ENCODE data around the gene MRPL4. TPM values are rescaled to one million over a fixed set of nuclear protein-coding genes. Genes with fewer than 3 reads are reported as not detected.

Gene MRPL4
- total and polyA plus RNA-seq, 10 of the 15 experiments (the other 5 are each of a cell fraction or from before 2014, with no cell fraction given) = 0.79 to 221 (median 112) TPM

GRCh38 chr19:10305139-10305806 is 53.3 kb downstream of the MRPL4 start (continued):
- TF ChIP-seq ZNF687 (IDR thresholded peaks at IDR 0.05) (no peak), RCOR1 (conservative IDR thresholded peaks at IDR 0.05; ENCODE audit: low read depth, low read length) (no peak), USF2 (IDR thresholded peaks at IDR 0.05; ENCODE audit: borderline replicate concordance, low read depth, low read length) (no peak), ASH2L (IDR thresholded peaks at IDR 0.05; ENCODE audit: borderline replicate concordance, low read depth) (no peak), TCF7 (IDR thresholded peaks at IDR 0.05; ENCODE audit: borderline replicate concordance) (no peak), CHD2 (IDR thresholded peaks at IDR 0.05; ENCODE audit: borderline replicate concordance, low read depth, low read length) (no peak), HDAC6 (IDR thresholded peaks at IDR 0.05; ENCODE audit: unreplicated experiment) (no peak), ELK1 (IDR thresholded peaks at IDR 0.05; ENCODE audit: low read depth, low read length) (no peak), IKZF2 (IDR thresholded peaks at IDR 0.05) (no peak)
- TF ChIP-seq, protein P1, sequence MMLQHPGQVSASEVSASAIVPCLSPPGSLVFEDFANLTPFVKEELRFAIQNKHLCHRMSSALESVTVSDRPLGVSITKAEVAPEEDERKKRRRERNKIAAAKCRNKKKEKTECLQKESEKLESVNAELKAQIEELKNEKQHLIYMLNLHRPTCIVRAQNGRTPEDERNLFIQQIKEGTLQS (IDR thresholded peaks at IDR 0.05; ENCODE audit: borderline replicate concordance, extremely low read depth, low read depth, low read length) = no peak
- TF ChIP-seq, protein P2, sequence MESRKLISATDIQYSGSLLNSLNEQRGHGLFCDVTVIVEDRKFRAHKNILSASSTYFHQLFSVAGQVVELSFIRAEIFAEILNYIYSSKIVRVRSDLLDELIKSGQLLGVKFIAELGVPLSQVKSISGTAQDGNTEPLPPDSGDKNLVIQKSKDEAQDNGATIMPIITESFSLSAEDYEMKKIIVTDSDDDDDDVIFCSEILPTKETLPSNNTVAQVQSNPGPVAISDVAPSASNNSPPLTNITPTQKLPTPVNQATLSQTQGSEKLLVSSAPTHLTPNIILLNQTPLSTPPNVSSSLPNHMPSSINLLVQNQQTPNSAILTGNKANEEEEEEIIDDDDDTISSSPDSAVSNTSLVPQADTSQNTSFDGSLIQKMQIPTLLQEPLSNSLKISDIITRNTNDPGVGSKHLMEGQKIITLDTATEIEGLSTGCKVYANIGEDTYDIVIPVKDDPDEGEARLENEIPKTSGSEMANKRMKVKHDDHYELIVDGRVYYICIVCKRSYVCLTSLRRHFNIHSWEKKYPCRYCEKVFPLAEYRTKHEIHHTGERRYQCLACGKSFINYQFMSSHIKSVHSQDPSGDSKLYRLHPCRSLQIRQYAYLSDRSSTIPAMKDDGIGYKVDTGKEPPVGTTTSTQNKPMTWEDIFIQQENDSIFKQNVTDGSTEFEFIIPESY (IDR thresholded peaks at IDR 0.05) = no peak
- TF ChIP-seq, protein P3, sequence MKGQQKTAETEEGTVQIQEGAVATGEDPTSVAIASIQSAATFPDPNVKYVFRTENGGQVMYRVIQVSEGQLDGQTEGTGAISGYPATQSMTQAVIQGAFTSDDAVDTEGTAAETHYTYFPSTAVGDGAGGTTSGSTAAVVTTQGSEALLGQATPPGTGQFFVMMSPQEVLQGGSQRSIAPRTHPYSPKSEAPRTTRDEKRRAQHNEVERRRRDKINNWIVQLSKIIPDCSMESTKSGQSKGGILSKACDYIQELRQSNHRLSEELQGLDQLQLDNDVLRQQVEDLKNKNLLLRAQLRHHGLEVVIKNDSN (IDR thresholded peaks at IDR 0.05; ENCODE audit: borderline replicate concordance, extremely low read length, insufficient read depth, low read depth, low read length) = no peak

Measured in GM12878 (cell line).